K562 (cell line): ENCODE measurements around the gene PMPCA. TPM values are rescaled to one million over a fixed set of nuclear protein-coding genes. Genes with fewer than 3 reads are reported as not detected.
A peak's percentile ranks its signal among the peaks of the same experiment; 100 is the strongest.

ENCODE experiments used
- ATAC-seq: fragments of 200-7000 bp; cut with Tn5 transposase; 3 replicates; pipeline ENCODE4 v1.9.1; 2020; ENCODE audit warnings: moderate library complexity
- BruUV-seq: library from RNA; stranded (reverse); fragments of 400-500 nt; replicated peaks from 2 replicates; lab custom pipeline; 2021; lab: Mats Ljungman, UMichigan
- CTCF ChIA-PET: fragments of 300-600 bp; formaldehyde crosslinking; extraction: SDS; loops from one replicate; lab custom pipeline; 2021; ENCODE audit warnings: low intra/inter-chr PET ratio; lab: Yijun Ruan, JAX
- POLR2A ChIA-PET: fragments of 300-600, 350-650 bp; sonication (Branson Sonifier 250); formaldehyde crosslinking; extraction: SDS; loops from one replicate; lab custom pipeline; 2021; ENCODE audit warnings: antibody characterized with exemption, inconsistent platforms; lab: Yijun Ruan, JAX
- DNase-seq, 4 experiments: peaks; one replicate each; pipeline versions ENCODE4 v3.0.0 to v3.0.0-alpha.2; 2011 to 2018; ENCODE audit warnings: low spot score in 3 of 4, mixed read lengths in 3 of 4; ENCODE audit errors: extremely low read depth in 1 of 4
- FAIRE-seq: peaks from 2 replicates; lab custom pipeline; 2011; peaks lifted over from hg19 to GRCh38; lab: Jason Lieb, UNC
- H2AFZ ChIP-seq: 2 replicates; pipeline ENCODE4 v1.6.0; 2011; ENCODE audit warnings: low read depth, low read length, control low read depth, inconsistent platforms
- H3K27ac ChIP-seq: fragments of 200-600 bp; 3 replicates; pipeline ENCODE4 v1.8.0; 2011; ENCODE audit warnings: low read depth, mild to moderate bottlenecking, control low read depth, inconsistent platforms, low read length, moderate library complexity, mixed read lengths; ENCODE audit errors: extremely low read depth
- H3K27me3 ChIP-seq, 2 experiments: fragments of 300-600 bp in 1 of 2; 2 replicates in 1 of 2; 3 replicates in 1 of 2; pipeline versions ENCODE4 v1.6.0 to v1.8.0; 2011; ENCODE audit warnings: inconsistent platforms in 2 of 2, low read length in 2 of 2, mild to moderate bottlenecking in 1 of 2, mixed read lengths in 1 of 2, moderate library complexity in 1 of 2; ENCODE audit not compliant: control insufficient read depth in 2 of 2, insufficient read depth in 2 of 2
- H3K36me3 ChIP-seq: fragments of 300-600 bp; 3 replicates; pipeline ENCODE4 v1.8.0; 2011; ENCODE audit warnings: mild to moderate bottlenecking, low read length, inconsistent platforms; ENCODE audit not compliant: control insufficient read depth, insufficient read depth
- H3K4me1 ChIP-seq, 2 experiments: fragments of 200-600 bp in 1 of 2; replicated peaks in 1 of 2; 2 replicates in 1 of 2; 3 replicates in 1 of 2; pipeline versions ENCODE4 v1.5.1 to v1.8.0; 2011; ENCODE audit warnings: inconsistent platforms in 2 of 2, low read length in 2 of 2, mild to moderate bottlenecking in 1 of 2, mixed read lengths in 1 of 2, moderate library complexity in 1 of 2; ENCODE audit not compliant: control insufficient read depth in 2 of 2, insufficient read depth in 2 of 2
- H3K4me2 ChIP-seq: 2 replicates; pipeline ENCODE4 v1.6.1; 2011; ENCODE audit warnings: low read length, control low read depth, inconsistent platforms, mixed read lengths; ENCODE audit not compliant: insufficient read depth
- H3K4me3 ChIP-seq: fragments of 200-600 bp; sonication (generic), shearing (Covaris generic); 2 replicates; pipeline ENCODE4 v1.5.1; 2016; ENCODE audit warnings: control low read depth, inconsistent platforms
- H3K79me2 ChIP-seq: fragments of 200-600 bp; 3 replicates; pipeline ENCODE4 v1.8.0; 2011; ENCODE audit warnings: low read length, inconsistent platforms; ENCODE audit not compliant: control insufficient read depth, insufficient read depth
- H3K9ac ChIP-seq, 2 experiments: 2 replicates each; pipeline versions ENCODE4 v1.6.0 to v1.6.1; 2011; ENCODE audit warnings: low read depth in 2 of 2, low read length in 2 of 2, control low read depth in 1 of 2, inconsistent platforms in 1 of 2, mild to moderate bottlenecking in 1 of 2, mixed read lengths in 1 of 2; ENCODE audit not compliant: insufficient read depth in 1 of 2
- H3K9me1 ChIP-seq: one replicate; pipeline ENCODE4 v1.6.0; 2011; ENCODE audit warnings: inconsistent platforms, mild to moderate bottlenecking, low read length, moderate library complexity; ENCODE audit not compliant: control insufficient read depth, insufficient read depth
- H3K9me3 ChIP-seq: replicated peaks from 2 replicates; pipeline ENCODE4 v1.5.1; 2011; ENCODE audit warnings: low read depth, low read length, inconsistent platforms; ENCODE audit not compliant: control insufficient read depth, insufficient read depth
- H4K20me1 ChIP-seq: replicated peaks from 2 replicates; pipeline ENCODE4 v1.6.1; 2011; ENCODE audit warnings: low read length, inconsistent platforms, mixed read lengths; ENCODE audit not compliant: control insufficient read depth, insufficient read depth
- EP400 ChIP-seq: fragments of 450-650 bp; IDR thresholded peaks from 2 replicates; pipeline ENCODE4 v1.6.1; 2017; ENCODE audit warnings: antibody characterized with exemption, mild to moderate bottlenecking, moderate library complexity
- HES1 ChIP-seq: fragments of 450-650 bp; IDR thresholded peaks from 2 replicates; pipeline ENCODE4 v1.6.1; 2016; ENCODE audit warnings: low read depth, mild to moderate bottlenecking, moderate library complexity
- NFATC3 ChIP-seq: fragments of 450-650 bp; IDR thresholded peaks from 2 replicates; pipeline ENCODE4 v1.6.1; 2017; ENCODE audit warnings: mild to moderate bottlenecking
- WGBS: fragments of 100-300 bp; shearing (Covaris generic); methylation state at CpG from one replicate; pipeline ENCODE4 v1.1.6; 2016; ENCODE audit warnings: low coverage, mixed read lengths; ENCODE audit not compliant: insufficient coverage; ENCODE audit errors: missing lambda C conversion rate; 5-methylcytosine and 5-hydroxymethylcytosine counted together
- in situ Hi-C: fragments of 300-500 bp; cut with MboI; formaldehyde crosslinking; loops from 4 replicates; pipeline ENCODE4 v1.15.0; 2018; ENCODE audit warnings: inconsistent platforms, mixed read lengths
- intact Hi-C: fragments of 100-400 bp; cut with micrococcal nuclease; formaldehyde crosslinking; loops from 2 replicates; pipeline ENCODE4 v1.14.2; 2022
- polyA plus RNA-seq, 8 experiments: library from polyadenylated mRNA; depleted of rRNA in 4 of 8; stranded (reverse) in 5 of 8; unstranded in 3 of 8; fragments of >200 nt; fragmentation: Nextera tagmentation in 2 of 8; fragmentation: Illumina TruSeq in 1 of 8; extraction: Ambion mirVana in 2 of 8; extraction: Trizol in 1 of 8; gene quantifications; 2 replicates each; pipeline versions ENCODE4 v1.2.1 to v1.2.3, GENCODE V29; 2011 to 2014; ENCODE audit warnings: inconsistent platforms in 1 of 8, missing spikeins in 1 of 8
- total RNA-seq, 7 experiments: library from RNA; depleted of rRNA in 6 of 7; stranded (reverse); fragments of >200 nt in 6 of 7; fragmentation: Illumina TruSeq in 2 of 7; extraction: Trizol in 2 of 7; gene quantifications; 2 replicates each; pipeline versions ENCODE4 v1.2.1 to v1.2.3, GENCODE V29; 2011 to 2021; ENCODE audit warnings: low replicate concordance in 1 of 7

The PMPCA gene
- total and polyA plus RNA-seq, 9 of the 15 experiments (the other 6 are each of a cell fraction or from before 2014, with no cell fraction given): 23.9 to 143 (median 86.6) TPM

- DNase-seq (no peak), ATAC-seq (no peak), FAIRE-seq (no peak)
- H2AFZ ChIP-seq: no peak overlapping the region
- no peaks in the 10 kb centered on the region for H3K9me3 ChIP-seq
- no peaks in the 10 kb centered on the region for H3K9me1 ChIP-seq
- POLR2A ChIA-PET: interaction anchor here (3.3 kb wide), 1 partner anchor 17 kb away, joined by 8 read pairs; the partner anchor contains the start of genes ENTR1 and PMPCA
- H3K9ac ChIP-seq: peak overlapping the region in 1 of 2 experiments; percentile 13; a peak in 1 of 4 replicates
- no peaks in the 10 kb centered on the region for H4K20me1 ChIP-seq
- peaks cover 94% of the 10 kb centered on the region for H3K36me3 ChIP-seq
- peaks cover 0 to 20% of the 10 kb centered on the region in 2 experiments; a peak in 2 of 5 replicates for H3K4me1 ChIP-seq
- H3K4me2 ChIP-seq: no peak overlapping the region
- CTCF ChIA-PET: no interaction called here
- peaks cover 2% of the 10 kb centered on the region; the same call in 2 of the 3 replicates for H3K79me2 ChIP-seq
- H3K27ac ChIP-seq: no peak overlapping the region
- no peaks in the 10 kb centered on the region for H3K27me3 ChIP-seq
- in situ Hi-C loops: no loop called here
- no peak overlapping the region for H3K4me3 ChIP-seq
- WGBS: 94% methylated on average over 13 of the region's 21 CpGs
- intact Hi-C loops: no loop called here
- TF ChIP-seq EP400: no peak
- no peak for TF ChIP-seq NFATC3
- TF ChIP-seq HES1: no peak
- TF ChIP-seq, all 486 proteins: peak for 0
- no TSS peak for BruUV-seq
Observed at GRCh38 chr9:136392538-136393449, 17.7 kb upstream of the PMPCA start.
